Measurements from ENCODE around the gene LRFN3.
A peak's percentile ranks its signal among the peaks of the same experiment; 100 is the strongest.
"Not testable (repeated sequence)": the region's sequence is repeated elsewhere in the genome, so short reads cannot be mapped to it uniquely, and the experiment has no call there.

LRFN3 gene

DNA sequence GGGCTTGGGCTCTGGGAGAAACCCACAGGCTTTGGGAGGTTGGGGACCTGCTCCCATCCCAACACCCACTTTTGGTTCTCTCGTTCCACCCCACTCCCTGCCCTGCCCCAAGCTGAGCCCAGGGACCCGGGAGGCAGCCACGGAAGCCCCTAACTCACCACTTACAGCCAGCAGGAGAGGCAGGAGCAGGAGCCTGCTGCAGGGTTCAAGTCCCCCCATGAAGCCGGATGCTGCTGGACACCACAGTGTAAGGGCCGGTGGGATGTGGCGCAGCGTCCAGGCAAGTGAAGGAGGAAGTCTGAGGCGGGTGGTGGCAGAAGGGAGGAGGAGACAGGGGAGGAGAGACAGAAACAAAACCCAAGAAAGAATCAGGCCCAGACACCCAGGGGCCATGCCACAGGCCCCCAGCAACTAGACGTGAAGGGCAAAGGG is 28.1 kb upstream of the LRFN3 start, which contains the start of gene TYROBP:
TYROBP (minus strand) TSS at position 286 of the 432 bp plus-strand sequence; CDS start at position 219, 67 bp downstream.
- no peak for DNase-seq

DNA sequence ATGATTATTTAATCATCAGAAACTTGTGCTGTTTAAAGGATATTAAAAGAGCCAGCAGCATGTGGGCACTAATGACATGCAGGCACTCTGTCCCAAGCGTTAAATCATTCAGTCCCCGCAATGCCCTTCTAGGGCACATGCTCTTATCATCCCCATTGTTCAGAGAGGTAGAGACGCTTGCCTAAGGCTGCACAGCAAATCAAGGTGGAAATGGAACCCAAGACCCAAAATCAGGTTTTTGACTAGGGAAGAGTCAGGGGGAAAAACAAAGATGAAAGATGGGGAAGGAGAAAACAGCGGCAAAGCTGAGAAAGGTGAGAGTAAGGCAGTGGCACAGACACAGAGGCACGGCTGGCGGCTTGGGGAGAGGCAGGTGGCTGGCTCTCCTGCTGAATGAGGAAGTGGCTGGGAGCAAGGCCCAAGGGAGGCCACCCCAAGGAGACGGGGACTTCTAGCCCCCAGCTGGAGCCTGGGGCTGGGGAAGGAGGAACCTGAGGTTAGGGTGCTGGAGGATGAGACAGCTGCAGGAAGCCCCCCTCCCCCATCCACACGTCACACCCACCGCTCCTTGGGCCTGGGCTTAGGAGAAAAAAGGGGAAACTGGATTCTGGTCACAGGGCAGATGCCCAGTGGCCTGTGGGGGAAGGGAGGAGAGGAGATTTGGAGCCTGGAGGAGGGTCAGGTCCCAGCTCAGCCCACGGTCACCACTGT is 27.0 kb upstream of the LRFN3 start:
- DNase-seq: no peak

DNA sequence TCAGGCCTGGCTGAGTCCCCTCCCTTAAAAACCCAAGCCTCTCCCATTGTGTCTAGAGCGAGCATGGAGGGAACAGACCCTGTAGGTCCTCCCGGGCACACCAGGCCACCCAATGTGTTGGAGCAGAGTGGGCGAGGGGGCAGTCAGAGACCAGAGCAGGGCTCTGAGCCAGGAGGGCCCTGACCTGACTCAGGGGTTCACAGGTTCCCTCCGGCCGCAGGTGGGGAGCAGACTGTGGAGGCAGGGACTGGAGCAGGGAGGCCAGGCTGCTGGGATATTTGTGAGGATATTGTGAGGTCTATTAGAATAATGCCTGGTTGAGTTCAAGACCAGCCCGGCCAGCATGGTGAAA is 26.5 kb upstream of the LRFN3 start:
- no peak for DNase-seq

DNA sequence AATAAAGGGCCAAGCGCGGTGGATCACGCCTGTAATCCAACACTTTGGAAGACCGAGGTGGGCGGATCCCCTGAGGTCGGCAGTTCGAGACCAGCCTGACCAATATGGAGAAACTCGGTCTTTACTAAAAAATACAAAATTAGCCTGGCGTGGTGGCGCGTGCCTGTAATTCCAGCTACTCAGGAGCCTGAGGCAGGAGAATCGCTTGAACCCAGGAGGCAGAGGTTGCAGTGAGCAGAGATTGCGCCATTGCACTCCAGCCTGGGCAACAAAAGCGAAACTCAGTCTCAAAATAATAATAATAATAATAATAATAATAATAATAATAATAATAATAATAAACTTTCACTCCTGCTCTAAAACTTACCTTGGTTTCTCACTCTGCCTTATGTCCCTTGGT is 25.8 kb upstream of the LRFN3 start:
- not testable (repeated sequence) for DNase-seq

DNA sequence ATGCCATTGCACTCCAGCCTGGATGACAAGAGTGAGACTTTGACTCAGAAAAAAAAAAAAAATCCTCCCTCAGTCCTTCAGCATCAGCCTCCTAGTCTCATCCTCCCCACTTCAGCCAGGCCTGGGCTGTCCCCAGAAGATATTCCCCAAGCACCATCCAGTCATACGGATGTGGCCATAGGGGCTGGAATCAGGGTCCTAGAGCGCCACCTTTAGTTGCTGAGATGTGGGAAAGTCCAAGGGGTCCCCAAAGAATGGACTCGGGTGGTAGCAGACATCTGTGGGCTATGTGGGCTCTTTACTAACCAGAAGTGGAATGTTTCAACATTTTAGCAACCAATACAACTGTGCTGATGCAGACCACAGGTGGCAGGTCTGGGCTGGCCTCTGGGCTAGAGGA is 25.0 kb upstream of the LRFN3 start:
- DNase-seq: no peak

DNA sequence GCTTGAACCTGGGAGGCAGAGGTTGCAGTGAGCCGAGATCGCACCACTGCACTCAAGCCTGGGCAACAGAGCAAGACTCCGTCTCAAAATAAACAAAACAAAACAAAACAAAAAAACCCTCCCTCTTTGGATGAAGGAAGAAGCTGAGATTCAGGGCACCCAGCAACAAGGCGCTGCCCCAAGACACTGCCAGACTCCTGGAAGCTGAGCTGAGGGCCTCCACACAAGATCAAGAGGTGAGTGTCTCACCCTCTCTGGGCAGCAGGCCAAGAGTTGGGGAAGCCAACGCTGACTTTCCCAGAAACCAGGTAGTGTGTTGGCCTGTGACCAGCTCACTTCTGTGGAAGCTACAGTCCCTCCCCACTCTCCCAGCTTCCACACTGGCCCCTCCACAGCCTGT is 24.4 kb upstream of the LRFN3 start:
- DNase-seq: no peak

DNA sequence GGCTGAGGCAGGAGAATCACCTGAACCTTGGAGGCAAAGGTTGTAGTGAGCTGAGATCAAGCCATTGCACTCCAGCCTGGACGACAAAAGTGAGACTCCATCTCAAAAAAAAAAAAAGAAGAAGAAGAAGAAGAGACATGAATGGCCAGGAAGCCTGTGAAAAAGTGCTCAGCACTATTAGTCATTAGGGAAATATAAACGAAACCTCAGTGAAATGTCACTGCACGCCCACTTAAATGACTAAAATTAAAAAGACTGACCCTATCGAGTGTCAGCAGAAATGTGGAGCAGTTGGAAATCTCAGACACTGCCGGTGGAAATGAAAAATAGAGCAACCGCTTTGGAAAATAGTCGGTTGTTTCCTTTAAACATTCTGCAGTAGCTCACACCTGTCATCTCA is 22.6 kb upstream of the LRFN3 start:
- no peak for DNase-seq

DNA sequence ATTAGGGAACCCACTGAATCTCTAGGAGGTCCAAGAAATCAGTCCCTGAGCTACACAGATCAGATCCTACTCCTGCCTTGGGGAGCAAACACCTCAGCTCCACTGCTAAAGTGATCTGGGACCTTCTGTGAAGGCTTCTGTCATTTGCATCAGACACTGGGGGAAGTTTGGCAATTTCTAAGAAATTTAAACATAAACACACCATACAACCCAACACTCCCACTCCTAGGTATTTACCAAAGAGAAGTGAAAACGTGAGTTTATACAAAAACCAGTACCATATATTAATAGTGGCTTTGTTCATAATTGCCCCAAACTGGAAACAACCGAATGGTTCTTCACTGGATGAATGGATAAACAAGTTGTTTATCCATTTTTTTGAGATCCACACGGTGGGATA is 20.7 kb upstream of the LRFN3 start:
- DNase-seq: no peak

DNA sequence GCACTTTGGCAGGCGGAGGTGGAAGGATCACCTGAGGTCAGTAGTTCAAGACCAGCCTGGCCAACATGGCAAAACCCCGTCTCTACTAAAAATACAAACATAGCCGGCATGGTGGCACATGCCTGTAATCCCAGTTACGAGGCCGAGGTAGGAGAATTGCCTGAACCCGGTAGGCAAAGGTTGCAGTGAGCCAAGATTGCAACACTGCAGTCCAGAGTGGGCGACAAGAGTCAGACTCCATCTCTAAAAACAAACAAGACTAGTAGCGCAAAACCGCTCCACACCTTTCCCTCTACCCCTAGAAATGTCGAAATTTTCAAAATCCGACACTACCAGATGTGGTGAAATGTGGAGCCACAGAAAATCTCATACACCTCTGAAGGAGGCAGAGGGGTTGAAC is 16.9 kb upstream of the LRFN3 start:
- DNase-seq: no peak

DNA sequence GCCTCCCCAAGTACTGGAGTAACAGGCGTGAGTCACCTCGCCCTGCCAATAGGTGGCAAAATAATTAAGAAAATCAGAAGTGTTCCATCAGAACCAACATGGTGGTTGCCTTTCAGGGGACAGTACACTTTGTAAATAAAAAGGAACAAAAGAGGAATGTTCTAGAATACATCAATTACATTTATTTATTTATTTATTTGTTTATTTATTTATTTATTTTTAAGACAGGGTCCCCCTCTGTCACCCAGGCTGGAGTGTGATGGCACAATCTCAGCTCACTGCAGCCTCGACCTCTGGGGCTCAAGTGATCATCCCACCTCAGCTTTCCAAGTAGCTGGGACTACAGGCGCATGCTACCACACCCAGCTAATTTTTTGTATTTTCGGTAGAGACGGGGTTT is 15.2 kb upstream of the LRFN3 start:
- no peak for DNase-seq

DNA sequence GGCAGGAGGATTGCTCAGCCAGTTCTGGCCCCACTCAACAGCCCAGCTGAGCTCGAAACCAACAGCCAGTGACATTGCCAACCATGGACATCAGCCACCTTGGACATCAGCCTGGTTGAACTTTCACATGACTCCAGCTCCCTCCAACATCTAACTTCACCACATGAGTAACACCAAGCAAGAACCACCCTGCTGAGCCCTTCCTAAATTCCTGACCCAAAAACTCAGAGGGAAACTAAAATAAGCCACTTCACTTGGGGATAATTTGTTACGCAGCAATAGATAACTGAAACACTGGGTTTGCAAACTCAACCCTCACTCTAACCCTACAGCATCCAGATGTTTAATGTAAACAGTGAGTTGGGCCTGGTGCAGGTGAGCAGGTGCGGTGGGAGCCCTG is 10.7 kb upstream of the LRFN3 start:
- no peak for DNase-seq

DNA sequence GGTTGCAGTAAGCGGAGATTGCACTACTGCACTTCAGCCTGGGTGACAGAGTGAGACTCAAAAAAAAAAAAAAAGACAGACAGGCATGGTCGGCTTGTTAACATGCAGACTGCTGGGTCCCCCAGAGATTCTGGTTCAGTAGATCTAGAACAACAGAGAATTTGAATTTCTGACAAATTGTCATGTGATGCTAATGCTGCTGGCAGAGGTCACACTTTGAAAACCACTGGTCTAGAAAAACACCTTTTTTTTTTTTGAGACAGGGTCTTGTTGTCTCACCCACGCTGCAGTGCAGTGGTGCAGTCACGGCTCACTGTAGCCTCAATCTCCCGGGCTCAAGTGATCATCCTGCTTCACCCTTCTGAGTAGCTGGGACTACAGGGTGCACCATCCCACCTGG is 7.7 kb upstream of the LRFN3 start:
- DNase-seq: no peak

DNA sequence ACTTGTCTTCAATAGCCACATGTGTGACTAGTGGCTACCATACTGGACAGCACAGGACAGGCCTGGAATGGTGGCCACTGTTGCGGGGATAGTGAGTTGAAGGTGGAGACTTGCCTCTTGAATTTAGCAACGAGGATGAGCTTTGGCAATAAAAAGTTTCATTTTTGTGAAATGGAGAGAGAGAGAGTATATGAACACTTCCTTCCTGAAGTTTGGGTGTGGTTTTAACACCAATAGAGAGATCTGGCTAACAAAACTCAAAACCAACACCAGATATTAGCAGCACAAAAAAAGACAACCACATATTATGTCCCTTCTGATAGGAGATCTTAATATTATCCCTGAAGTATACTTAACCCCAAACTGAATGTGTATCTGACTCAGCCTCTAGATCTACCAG is 6.3 kb upstream of the LRFN3 start:
- DNase-seq: peak; percentile 62

DNA sequence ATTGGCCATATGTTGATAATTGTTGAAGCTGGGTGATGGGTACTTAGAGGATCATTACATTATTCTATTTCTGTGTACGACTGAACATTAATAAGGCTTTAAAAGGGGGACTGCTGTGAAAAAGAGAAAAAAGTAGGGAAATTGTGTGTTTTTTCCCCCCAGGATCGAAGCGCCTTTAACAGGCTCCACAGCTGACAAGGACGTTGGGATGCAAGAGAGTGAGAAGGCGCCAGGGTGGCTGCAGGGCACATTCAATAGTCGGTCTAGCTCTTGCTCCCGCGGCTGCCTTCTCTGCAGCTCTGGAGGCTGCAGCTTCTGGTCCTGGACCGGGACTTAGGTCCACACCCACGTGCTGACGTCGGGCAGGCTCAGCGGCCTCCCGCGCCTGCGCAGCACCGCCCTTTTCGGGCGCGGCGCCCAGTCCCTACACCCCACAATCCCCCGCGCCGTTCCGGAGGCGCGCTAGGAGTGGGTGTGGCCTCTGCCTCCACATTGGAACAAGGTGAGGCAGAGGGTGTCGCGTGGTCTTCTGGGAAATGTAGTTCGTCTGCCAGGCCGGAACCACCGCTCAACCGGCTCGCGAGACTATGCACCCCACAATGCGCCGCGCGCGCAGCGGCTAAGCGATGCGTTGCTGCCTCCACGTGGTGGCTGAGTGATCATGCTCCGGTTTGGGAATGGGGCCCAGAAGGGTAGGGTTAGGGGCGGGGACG is 4.9 kb upstream of the LRFN3 start:
- DNase-seq: peak; percentile 100

DNA sequence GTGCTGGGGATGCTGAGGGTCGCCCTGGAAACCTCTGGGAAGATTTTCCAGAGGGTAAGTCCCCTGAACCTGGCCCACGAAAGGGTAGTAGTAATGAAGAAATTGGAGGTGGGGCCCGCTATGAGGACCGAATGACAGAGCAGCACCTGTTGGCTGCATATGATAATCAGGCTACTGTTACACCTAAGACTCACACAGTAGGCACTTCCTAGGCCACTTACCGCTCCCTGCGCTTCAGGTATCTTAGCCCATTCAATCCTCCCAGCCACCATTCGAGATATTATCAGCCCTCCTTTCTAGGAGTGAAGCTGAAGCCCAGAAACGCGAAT is 4.3 kb upstream of the LRFN3 start:
- DNase-seq: no peak

DNA sequence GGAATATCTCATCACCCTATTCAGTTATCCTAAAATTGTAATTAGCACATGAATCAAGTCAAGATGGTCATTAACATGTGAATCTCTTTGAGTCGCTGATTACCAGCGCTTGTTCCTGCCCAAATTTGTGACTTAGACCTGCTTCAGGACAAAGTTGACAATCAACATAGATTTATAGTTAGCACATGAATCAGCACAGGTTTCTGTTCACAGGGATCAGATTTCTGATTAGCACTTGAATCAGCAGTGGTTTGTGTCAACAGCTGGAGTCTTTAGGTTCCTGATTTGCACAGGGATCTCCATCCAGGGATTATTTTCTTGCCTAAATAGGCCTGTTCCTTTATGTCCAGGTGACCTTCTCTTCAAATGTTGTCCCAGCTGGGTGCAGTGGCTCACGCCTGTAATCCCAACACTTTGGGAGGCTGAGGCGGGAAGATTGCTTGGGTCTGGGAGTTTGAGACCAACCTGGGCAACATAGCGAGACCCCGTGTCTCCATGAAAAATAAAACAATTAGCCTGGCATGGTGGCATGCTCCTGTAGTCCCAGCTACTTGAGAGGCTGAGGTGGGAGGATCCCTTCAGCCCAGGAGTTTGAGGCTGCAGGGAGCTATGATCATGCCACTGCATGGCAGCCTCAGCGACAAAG is 3.8 kb upstream of the LRFN3 start:
- no peak for DNase-seq

DNA sequence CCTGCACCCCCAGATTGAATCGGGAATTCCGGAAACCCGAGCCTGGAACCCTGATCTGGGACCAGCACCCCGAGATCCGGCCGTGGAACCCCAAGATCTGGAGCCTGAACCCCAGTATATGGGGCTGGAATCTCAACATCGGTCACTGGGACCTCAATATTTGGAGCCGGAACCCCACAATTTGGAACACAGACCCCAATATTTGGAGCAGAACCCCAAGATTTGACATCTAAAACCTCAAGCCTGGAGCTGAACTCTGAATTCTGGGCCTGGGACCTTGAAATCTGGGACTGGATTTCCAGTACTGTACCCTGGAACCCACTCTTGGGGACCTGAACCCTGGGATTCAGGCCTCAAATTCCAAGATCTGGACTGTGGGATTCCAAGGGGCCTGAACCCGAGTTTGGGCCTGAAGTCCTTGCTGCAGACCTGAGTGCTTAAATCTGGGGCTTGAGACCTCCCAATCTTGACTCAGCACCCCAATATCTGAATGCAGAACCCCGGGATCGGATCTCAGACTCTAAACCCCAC is 629 bp downstream of the LRFN3 start:
- no peak for DNase-seq

DNA sequence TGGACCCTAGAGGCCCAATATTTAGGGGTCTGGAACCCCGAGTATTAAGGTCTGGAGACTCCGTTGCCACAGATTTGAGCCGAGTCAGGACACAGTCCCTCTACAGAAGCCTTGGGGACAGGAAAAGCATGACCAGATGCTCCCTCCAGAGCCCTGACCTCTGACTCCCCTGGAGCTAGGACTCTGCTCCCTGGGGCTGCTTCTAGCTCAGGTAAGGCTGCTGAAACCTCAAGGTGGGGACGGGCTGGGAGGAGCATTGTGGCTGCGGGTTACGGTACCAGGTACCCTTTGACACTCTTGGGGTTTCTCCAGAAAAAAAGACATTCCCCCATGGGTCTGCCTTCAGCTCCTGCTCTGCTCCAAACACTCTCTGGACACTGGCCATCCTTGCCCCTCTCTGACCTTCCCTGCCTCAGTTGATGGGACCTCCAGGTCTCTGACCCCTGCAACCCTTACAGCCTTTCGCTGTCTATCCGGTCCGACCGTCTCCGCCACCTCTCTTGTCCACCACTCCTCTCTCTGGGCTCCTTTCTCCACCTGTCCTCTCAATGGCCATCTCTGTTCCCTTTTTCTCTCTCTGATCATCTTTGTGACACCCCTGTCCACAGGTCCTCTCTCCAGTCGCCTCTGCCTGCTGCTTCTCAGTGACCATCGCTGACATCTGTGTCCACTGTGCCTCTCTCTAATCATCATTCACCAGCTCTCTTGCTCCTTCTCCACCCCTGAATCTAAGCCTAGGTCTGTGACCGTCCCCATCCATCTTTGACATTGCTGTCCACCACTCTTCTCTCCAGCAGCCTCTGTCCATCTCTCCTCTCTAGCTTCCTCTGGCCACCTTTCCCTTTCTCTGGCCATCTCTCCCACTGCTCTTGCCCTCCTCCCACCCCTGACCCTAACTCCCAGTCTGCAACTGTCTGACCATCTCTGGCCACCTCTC is 1.4 kb downstream of the LRFN3 start:
- DNase-seq: no peak

DNA sequence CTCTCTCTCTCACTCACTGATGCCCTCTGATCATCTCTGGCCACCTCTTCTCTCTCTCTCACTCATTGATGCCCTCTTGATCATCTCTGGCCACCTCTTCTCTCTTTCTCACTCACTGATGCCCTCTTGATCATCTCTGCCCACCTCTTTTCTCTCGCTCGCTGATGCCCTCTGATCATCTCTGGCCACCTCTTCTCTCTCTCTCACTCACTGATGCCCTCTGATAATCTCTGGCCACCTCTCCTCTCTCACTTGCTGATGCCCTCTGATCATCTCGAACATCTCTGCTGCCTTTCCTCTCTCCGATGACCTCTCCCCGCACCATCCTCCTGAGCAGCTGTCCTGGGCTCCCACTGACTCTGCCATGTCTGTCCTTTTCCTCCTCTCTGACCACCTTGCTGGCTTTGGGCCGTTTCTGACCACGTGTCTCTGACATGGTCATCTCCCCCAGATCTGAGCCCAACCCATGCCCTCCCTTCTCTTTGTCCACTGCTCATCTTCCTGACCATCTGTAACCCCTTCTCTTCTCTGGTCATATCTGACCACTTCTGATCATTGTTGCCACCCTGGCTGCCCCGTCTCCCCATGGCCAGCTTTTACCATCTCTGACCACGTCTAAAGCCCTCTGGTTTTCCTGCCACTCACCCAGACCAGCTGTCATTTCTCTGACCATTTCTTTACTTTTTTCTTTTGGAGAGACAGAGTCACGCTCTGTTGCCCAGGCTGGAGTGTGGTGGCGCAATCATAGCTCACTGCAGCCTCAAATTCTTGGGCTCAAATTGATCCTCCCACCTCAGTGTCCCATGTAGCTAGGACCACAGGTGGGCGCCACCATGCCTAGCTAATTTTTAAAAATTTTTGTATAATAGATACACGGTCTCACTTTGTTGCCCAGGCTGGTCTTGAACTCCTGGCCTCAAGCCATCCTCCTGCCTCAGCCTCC is 2.4 kb downstream of the LRFN3 start:
- no peak for DNase-seq

DNA sequence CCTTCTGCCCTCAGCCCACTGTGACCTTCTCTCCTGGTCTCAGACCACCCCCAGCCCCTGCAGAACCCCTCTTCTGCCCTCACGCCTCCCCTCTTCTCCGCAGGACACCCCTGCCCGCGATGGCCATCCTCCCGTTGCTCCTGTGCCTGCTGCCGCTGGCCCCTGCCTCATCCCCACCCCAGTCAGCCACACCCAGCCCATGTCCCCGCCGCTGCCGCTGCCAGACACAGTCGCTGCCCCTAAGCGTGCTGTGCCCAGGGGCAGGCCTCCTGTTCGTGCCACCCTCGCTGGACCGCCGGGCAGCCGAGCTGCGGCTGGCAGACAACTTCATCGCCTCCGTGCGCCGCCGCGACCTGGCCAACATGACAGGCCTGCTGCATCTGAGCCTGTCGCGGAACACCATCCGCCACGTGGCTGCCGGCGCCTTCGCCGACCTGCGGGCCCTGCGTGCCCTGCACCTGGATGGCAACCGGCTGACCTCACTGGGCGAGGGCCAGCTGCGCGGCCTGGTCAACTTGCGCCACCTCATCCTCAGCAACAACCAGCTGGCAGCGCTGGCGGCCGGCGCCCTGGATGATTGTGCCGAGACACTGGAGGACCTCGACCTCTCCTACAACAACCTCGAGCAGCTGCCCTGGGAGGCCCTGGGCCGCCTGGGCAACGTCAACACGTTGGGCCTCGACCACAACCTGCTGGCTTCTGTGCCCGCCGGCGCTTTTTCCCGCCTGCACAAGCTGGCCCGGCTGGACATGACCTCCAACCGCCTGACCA is 3.3 kb downstream of the LRFN3 start:
- DNase-seq: no peak

Data from activated CD4-positive, alpha-beta T cell treated with anti-CD3 and anti-CD28 coated beads, Interleukin-2, amount 50 U/mL, for 16 hours (primary cell).